Activated T-helper 17 cell treated with anti-CD3 and anti-CD28 coated beads, Interleukin-2, amount 50 U/mL, for 72 hours (primary cell): ENCODE measurements around the gene CERS2. TPM values are rescaled to one million over a fixed set of nuclear protein-coding genes. Genes with fewer than 3 reads are reported as not detected.
A peak's percentile ranks its signal among the peaks of the same experiment; 100 is the strongest.

Experiments
- ATAC-seq: fragments of 150-1000 bp; cut with Tn5 transposase; replicated peaks from 2 replicates; pipeline ENCODE4 v1.10.0; 2021; ENCODE audit warnings: mild to moderate bottlenecking, moderate library complexity
- H3K27ac Mint-ChIP-seq: one replicate; pipeline ENCODE4 v1.8.0; 2022; ENCODE audit warnings: mixed read lengths
- H3K27me3 Mint-ChIP-seq: one replicate; pipeline ENCODE4 v1.8.0; 2022; ENCODE audit warnings: mixed read lengths
- H3K36me3 Mint-ChIP-seq: one replicate; pipeline ENCODE4 v1.8.0; 2022; ENCODE audit warnings: low read depth, mild to moderate bottlenecking, mixed read lengths
- H3K4me1 Mint-ChIP-seq: one replicate; pipeline ENCODE4 v1.8.0; 2022; ENCODE audit warnings: mixed read lengths
- H3K4me3 Mint-ChIP-seq: one replicate; pipeline ENCODE4 v1.8.0; 2022; ENCODE audit warnings: mild to moderate bottlenecking, mixed read lengths
- H3K9me3 Mint-ChIP-seq: one replicate; pipeline ENCODE4 v1.8.0; 2022; ENCODE audit warnings: mixed read lengths
- total RNA-seq, 2 donors: library from RNA; stranded (reverse); gene quantifications; one replicate each; pipeline ENCODE4 v1.2.3, GENCODE V29; 2022

CERS2 gene
- total RNA-seq, 2 donors from 2014 or later: 114 to 212 TPM

- ATAC-seq: peak; percentile 27
- Mint-ChIP-seq H3K36me3 (no peaks in the 10 kb centered on the region), H3K4me3 (no peak within 1 kb of the TSS), H3K9me3 (no peaks in the 10 kb centered on the region), H3K4me1 (peaks cover 6% of the 10 kb centered on the region), H3K27ac (peak within 1 kb of the TSS; percentile 20), H3K27me3 (no peaks in the 10 kb centered on the region)
These were observed 7.4 kb upstream of the CERS2 start, which contains the start of gene ANXA9 for GRCh38 chr1:150981805-150982712. TSS of gene ANXA9 (plus strand) at chr1:150982292. CDS start at chr1:150983106, 814 bp downstream.

DNA sequence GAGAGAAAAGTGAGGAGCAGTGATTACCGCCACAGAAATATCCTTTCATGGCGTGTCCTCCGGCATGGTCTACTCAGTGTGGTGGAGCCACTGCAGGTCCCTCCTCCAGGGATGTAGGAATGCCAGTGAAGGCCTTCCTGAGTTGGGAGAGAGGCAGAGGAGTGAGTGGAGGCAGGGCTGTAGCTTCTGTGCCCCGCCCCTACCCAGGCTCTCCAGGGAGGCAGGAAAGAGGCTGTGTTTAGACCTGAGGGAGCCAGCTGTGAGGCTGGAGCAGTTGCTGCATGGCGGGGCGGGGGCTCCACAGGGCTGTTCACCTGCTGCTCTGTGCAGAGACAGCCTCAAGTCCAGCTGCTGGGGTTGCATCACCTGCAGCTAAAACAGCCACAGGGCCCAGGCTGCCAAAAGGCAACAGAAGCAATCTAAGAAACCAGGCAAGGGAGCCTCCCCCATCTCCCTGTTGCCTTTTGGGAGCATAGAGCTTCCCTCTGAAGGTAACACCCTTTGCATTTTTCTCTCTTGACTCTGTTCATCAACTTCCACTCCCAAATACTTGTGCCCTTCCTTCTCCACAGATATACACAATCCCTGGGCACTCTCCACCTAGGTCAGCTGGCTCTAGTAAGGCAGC lies 6.7 kb upstream of the CERS2 start:
- Mint-ChIP-seq H3K27me3 (no peaks in the 10 kb centered on the region), H3K4me3 (no peak overlapping the region), H3K27ac (no peak overlapping the region), H3K4me1 (peaks cover 11% of the 10 kb centered on the region), H3K9me3 (no peaks in the 10 kb centered on the region), H3K36me3 (no peaks in the 10 kb centered on the region)
- ATAC-seq: no peak

DNA sequence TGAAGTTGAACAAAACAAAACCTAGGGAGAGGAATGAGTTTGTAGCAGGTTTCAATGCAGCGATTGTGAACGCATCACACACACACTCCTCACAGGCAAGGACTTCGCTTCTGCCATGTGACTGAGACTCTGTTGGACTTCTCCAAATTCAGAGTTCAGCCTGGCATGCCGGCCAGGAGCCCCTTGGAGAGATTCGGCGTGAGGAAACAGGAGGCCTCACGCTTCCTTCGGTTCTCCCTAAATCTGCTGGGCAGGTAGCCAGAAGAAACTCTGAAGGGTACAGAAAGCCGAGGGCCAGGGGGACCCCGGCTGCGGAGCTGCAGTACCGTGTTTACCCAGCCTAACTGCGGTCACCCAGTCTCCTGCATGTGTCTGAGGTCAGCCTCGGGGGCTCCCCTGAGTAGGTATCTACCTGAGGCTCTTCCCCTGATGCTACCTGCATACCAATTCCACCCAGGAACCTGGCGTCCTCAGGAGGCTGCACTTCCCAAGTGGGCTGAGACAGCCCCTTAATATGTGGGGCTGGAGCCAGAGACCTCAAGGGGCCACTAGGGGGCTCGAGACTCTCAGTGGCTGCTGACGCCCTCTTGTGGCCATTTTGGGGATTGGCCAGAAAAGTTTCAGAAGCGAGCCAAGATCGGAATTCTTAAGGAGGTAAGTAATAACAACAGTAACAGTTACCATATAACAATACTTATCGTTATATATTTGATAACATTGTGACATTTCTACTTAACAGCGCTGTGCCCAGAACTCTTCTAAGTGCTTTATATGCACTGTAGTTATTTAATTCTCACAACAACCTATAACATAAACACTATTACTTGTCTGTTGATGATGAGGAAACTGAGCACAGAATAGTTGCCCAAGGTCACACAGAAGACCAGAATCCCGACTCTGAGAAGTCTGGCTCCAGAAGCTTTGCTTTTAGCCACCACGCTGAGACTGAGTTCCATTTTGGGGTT lies 4.7 kb upstream of the CERS2 start:
- peak; percentile 44 for ATAC-seq
- Mint-ChIP-seq H3K36me3 (no peaks in the 10 kb centered on the region), H3K27ac (no peak overlapping the region), H3K4me3 (peak overlapping the region; percentile 45), H3K9me3 (no peaks in the 10 kb centered on the region), H3K27me3 (no peaks in the 10 kb centered on the region), H3K4me1 (peaks cover 11% of the 10 kb centered on the region)

GRCh38 chr1:150976879-150977694 lies 2.5 kb upstream of the CERS2 start:
- H3K27me3 Mint-ChIP-seq: no peaks in the 10 kb centered on the region
- peaks cover 19% of the 10 kb centered on the region for H3K4me1 Mint-ChIP-seq
- ATAC-seq: peak; percentile 76
- H3K9me3 Mint-ChIP-seq: no peaks in the 10 kb centered on the region
- peak overlapping the region; percentile 87 for H3K4me3 Mint-ChIP-seq
- peak overlapping the region; percentile 92 for H3K27ac Mint-ChIP-seq
- peaks cover 11% of the 10 kb centered on the region for H3K36me3 Mint-ChIP-seq

DNA sequence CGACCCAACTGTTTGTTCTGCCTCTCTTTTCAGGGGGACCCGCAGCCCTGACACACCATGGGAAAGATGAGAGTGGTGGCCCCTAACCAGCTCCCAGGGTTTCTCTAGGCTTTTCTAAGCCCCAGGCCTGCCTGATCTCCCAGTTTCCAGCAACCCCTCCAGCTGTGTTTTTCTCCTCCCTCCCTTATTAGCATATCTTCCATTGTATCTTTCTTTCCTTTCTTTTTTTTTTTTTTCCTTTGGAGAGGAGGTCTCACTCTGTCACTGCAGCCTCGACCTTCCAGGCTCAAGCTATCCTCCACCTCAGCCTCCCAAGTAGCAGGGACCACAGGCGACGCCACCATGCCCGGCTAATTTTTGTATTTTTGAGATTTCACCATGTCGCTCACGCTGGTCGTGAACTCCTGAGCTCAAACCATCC lies 1.8 kb upstream of the CERS2 start:
- peak overlapping the region; percentile 87 for H3K4me3 Mint-ChIP-seq
- no peak for ATAC-seq
- H3K27ac Mint-ChIP-seq: peak overlapping the region; percentile 92
- H3K9me3 Mint-ChIP-seq: no peaks in the 10 kb centered on the region
- H3K4me1 Mint-ChIP-seq: peaks cover 19% of the 10 kb centered on the region
- H3K36me3 Mint-ChIP-seq: peaks cover 18% of the 10 kb centered on the region
- no peaks in the 10 kb centered on the region for H3K27me3 Mint-ChIP-seq

DNA sequence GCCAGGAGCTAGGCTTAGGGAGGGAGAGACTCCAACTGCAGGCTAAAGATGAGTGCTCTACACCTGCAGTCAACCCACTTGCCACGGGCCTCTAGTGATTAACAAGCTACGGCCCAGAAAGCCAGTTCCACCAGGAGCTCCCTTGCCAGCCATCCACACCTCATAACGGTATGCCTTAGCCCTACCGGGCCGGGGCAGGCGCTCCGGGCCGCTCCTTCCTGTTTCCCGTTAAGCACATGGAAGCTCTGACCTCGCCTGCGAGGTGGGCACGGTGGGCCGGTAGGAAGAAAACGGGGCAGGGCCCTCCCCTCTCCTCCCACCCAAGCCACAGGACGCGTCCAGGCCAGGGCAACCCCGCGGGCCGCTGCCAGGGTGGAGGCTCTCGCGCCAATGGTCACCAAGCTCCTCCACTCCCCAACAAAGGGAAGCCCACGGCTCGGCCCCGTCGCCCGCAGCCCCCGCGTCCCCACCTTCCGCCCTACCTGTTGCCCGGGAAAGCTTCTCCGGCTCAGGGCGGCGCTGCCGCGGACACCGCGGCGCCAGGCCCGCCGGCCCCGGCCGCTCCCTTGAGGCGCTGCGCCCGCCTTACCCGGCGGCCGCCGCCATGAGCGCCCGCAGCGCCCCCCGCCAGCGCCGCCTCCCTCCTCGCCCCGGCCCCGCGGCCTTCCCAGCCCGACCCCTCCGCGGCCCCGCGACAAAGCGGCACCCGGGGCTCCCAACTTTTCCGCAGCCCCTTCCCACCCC lies 627 bp downstream of the CERS2 start:
- Mint-ChIP-seq H3K4me3 (peak overlapping the region; percentile 88), H3K36me3 (peaks cover 34% of the 10 kb centered on the region), H3K4me1 (peaks cover 31% of the 10 kb centered on the region), H3K9me3 (no peaks in the 10 kb centered on the region), H3K27me3 (no peaks in the 10 kb centered on the region), H3K27ac (peak overlapping the region; percentile 90)
- ATAC-seq: peak; percentile 43

DNA sequence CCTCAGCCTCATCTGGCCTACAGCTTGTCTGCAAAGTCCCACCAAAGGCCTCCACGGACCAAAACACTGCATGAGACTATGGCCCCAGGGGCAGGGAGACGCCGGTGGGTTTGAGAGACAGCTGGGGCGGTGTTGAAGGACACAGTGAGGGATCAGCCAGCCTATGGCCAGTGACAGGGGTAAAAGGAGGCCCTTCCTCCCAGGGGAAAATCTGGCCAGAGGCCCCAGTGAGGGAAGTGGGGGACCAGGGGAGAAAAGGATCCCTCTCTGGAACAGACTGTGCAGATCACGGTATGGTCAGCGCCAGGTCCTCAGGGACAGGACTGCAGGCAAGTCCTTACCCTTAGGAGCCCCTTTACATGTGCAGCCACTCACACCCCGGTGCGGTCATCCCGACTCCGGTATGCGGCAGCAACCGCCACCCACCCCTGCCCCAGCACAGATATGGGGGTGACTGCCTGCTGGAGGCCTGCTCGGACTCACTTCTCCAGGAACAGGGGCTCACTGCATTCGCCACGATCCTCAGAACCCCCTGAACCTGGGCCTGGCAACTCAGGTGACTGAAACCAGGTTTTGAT lies 1.3 kb downstream of the CERS2 start:
- H3K4me1 Mint-ChIP-seq: peaks cover 31% of the 10 kb centered on the region
- ATAC-seq: no peak
- no peaks in the 10 kb centered on the region for H3K9me3 Mint-ChIP-seq
- H3K27me3 Mint-ChIP-seq: no peaks in the 10 kb centered on the region
- peaks cover 41% of the 10 kb centered on the region for H3K36me3 Mint-ChIP-seq
- peak overlapping the region; percentile 88 for H3K4me3 Mint-ChIP-seq
- peak overlapping the region; percentile 90 for H3K27ac Mint-ChIP-seq

- Mint-ChIP-seq H3K4me3 (peak overlapping the region; percentile 88), H3K4me1 (peaks cover 28% of the 10 kb centered on the region), H3K36me3 (peaks cover 50% of the 10 kb centered on the region), H3K27me3 (no peaks in the 10 kb centered on the region), H3K27ac (peak overlapping the region; percentile 90), H3K9me3 (no peaks in the 10 kb centered on the region)
- ATAC-seq: no peak
These were observed 2.2 kb downstream of the CERS2 start for GRCh38 chr1:150972417-150972940.

GRCh38 chr1:150971583-150972416 lies 2.8 kb downstream of the CERS2 start:
- Mint-ChIP-seq H3K4me1 (peaks cover 23% of the 10 kb centered on the region), H3K4me3 (peak overlapping the region; percentile 88), H3K27ac (peak overlapping the region; percentile 90), H3K9me3 (no peaks in the 10 kb centered on the region), H3K36me3 (peaks cover 57% of the 10 kb centered on the region), H3K27me3 (no peaks in the 10 kb centered on the region)
- ATAC-seq: no peak

- Mint-ChIP-seq H3K4me1 (peaks cover 24% of the 10 kb centered on the region), H3K4me3 (peak overlapping the region; percentile 88), H3K36me3 (peaks cover 65% of the 10 kb centered on the region), H3K27ac (peak overlapping the region; percentile 90), H3K9me3 (no peaks in the 10 kb centered on the region), H3K27me3 (no peaks in the 10 kb centered on the region)
- no peak for ATAC-seq
These were observed 3.6 kb downstream of the CERS2 start for GRCh38 chr1:150970808-150971582.

GRCh38 chr1:150969626-150970025 lies 5.0 kb downstream of the CERS2 start:
- Mint-ChIP-seq H3K9me3 (no peaks in the 10 kb centered on the region), H3K36me3 (peaks cover 78% of the 10 kb centered on the region), H3K4me3 (no peak overlapping the region), H3K27ac (peak overlapping the region; percentile 90), H3K4me1 (peaks cover 24% of the 10 kb centered on the region), H3K27me3 (no peaks in the 10 kb centered on the region)
- ATAC-seq: no peak
